DOHH2 (cell line): ENCODE results near the gene VPS51.

Experiments
- H3F3A ChIP-seq: fragments of 200-600 bp; sonication (generic), shearing (Covaris generic); 2 replicates; pipeline ENCODE4 v1.6.0; 2016; ENCODE audit warnings: antibody characterized with exemption, mild to moderate bottlenecking; ENCODE audit not compliant: control insufficient read depth, insufficient read depth
- H3K27ac ChIP-seq: fragments of 200-600 bp; sonication (generic); 2 replicates; pipeline ENCODE4 v1.5.1; 2014; ENCODE audit warnings: low read depth, mild to moderate bottlenecking, low read length, moderate library complexity
- H3K27me3 ChIP-seq: fragments of 200-600 bp; sonication (generic); 2 replicates; pipeline ENCODE4 v1.6.1; 2014; ENCODE audit warnings: mild to moderate bottlenecking, low read length, mixed read lengths; ENCODE audit not compliant: control insufficient read depth
- H3K36me3 ChIP-seq: fragments of 200-600 bp; sonication (generic); 2 replicates; pipeline ENCODE4 v1.6.1; 2014; ENCODE audit warnings: mild to moderate bottlenecking, low read length, moderate library complexity, mixed read lengths; ENCODE audit not compliant: control insufficient read depth
- H3K4me1 ChIP-seq: fragments of 200-600 bp; sonication (generic); 2 replicates; pipeline ENCODE4 v1.6.1; 2014; ENCODE audit warnings: mild to moderate bottlenecking, low read length, mixed read lengths; ENCODE audit not compliant: control insufficient read depth
- H3K4me2 ChIP-seq: fragments of 200-600 bp; sonication (generic); 2 replicates; pipeline ENCODE4 v1.6.0; 2014; ENCODE audit warnings: mild to moderate bottlenecking, low read length, moderate library complexity
- H3K4me3 ChIP-seq: fragments of 200-600 bp; sonication (generic); 2 replicates; pipeline ENCODE4 v1.5.1; 2014; ENCODE audit warnings: mild to moderate bottlenecking, low read length, mixed read lengths
- H3K79me2 ChIP-seq: fragments of 200-600 bp; sonication (generic); 2 replicates; pipeline ENCODE4 v1.6.1; 2014; ENCODE audit warnings: mild to moderate bottlenecking, low read length, mixed read lengths; ENCODE audit not compliant: control insufficient read depth
- H3K9me2 ChIP-seq: fragments of 200-600 bp; sonication (generic); replicated peaks from 2 replicates; pipeline ENCODE4 v1.6.1; 2014; ENCODE audit warnings: mild to moderate bottlenecking, low read length, mixed read lengths; ENCODE audit not compliant: control insufficient read depth
- H3K9me3 ChIP-seq: fragments of 200-600 bp; sonication (generic); 2 replicates; pipeline ENCODE4 v1.6.1; 2014; ENCODE audit warnings: antibody characterized with exemption, low read length, mixed read lengths; ENCODE audit not compliant: control insufficient read depth, insufficient read depth
- H4K20me1 ChIP-seq: fragments of 200-600 bp; sonication (generic); 2 replicates; pipeline ENCODE4 v1.6.0; 2014; ENCODE audit warnings: low read depth, mild to moderate bottlenecking, antibody characterized with exemption, low read length, moderate library complexity; ENCODE audit not compliant: control insufficient read depth, insufficient read depth
- EZH2phosphoT487 ChIP-seq: fragments of 200-600 bp; sonication (generic); IDR thresholded peaks from 2 replicates; pipeline ENCODE4 v1.6.1; 2017; ENCODE audit warnings: borderline replicate concordance, mild to moderate bottlenecking, antibody characterized with exemption, low read length, moderate library complexity, mixed read lengths
- TF ChIP-seq, protein P1 (sequence below): fragments of 200-600 bp; sonication (generic); IDR thresholded peaks from one replicate; pipeline ENCODE4 v1.5.1; 2014; ENCODE audit warnings: antibody characterized with exemption, mild to moderate bottlenecking, low read depth, low read length; ENCODE audit not compliant: poor library complexity, severe bottlenecking

The VPS51 gene

DNA sequence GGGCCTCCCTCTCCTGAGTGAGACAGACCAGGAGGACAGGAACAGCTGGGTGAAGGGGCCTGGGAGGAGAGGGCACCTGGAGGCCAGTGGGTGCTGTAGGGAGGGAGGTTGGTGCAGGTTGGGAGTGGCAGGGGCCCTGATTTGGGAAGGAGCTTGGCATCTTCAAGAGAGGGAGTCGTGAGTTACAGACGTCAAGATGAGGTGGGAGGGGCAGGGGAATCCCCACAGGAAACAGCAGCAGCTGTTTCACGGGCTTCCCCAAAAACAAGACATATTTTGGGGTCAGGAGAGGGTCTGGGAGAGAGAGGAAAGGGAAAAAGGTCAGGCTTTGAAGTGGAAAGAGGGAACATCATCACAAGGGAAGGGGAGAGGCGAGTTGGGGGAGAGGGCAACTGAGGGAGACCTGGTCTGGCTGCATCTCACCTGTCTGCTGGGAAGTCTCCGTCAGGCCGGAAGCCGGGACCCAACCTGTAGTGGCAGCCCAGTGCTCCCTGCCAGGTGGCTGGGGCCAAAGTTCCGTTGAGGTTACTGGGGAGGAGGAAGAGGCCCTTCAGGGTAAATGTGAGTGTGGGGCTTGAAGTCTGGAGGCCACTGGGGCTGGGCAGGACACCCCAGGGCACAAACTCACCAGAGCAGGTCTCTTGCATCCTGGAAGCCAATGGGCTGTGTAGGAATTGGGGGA, 42.0 kb upstream of the VPS51 start:
- no peaks in the 10 kb centered on the region for H3K9me2 ChIP-seq
- TF ChIP-seq, protein P1, sequence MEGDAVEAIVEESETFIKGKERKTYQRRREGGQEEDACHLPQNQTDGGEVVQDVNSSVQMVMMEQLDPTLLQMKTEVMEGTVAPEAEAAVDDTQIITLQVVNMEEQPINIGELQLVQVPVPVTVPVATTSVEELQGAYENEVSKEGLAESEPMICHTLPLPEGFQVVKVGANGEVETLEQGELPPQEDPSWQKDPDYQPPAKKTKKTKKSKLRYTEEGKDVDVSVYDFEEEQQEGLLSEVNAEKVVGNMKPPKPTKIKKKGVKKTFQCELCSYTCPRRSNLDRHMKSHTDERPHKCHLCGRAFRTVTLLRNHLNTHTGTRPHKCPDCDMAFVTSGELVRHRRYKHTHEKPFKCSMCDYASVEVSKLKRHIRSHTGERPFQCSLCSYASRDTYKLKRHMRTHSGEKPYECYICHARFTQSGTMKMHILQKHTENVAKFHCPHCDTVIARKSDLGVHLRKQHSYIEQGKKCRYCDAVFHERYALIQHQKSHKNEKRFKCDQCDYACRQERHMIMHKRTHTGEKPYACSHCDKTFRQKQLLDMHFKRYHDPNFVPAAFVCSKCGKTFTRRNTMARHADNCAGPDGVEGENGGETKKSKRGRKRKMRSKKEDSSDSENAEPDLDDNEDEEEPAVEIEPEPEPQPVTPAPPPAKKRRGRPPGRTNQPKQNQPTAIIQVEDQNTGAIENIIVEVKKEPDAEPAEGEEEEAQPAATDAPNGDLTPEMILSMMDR, result no peak
- TF ChIP-seq EZH2phosphoT487, result no peak
- H3K79me2 ChIP-seq, result no peaks in the 10 kb centered on the region
- H3K27me3 ChIP-seq, result no peaks in the 10 kb centered on the region
- no peaks in the 10 kb centered on the region for H4K20me1 ChIP-seq
- H3K27ac ChIP-seq, result no peak overlapping the region
- H3K4me1 ChIP-seq, result peaks cover 24% of the 10 kb centered on the region
- H3K36me3 ChIP-seq, result no peaks in the 10 kb centered on the region
- no peaks in the 10 kb centered on the region for H3K9me3 ChIP-seq
- peak overlapping the region; percentile 60 for H3K4me2 ChIP-seq
- H3K4me3 ChIP-seq, result peak overlapping the region; percentile 38
- no peaks in the 10 kb centered on the region for H3F3A ChIP-seq

- no peak for TF ChIP-seq EZH2phosphoT487
- TF ChIP-seq, protein P1, result no peak
- Histone ChIP-seq H3K27ac (no peak overlapping the region), H3K4me3 (no peak overlapping the region), H3K36me3 (no peaks in the 10 kb centered on the region), H3K4me2 (no peak overlapping the region), H4K20me1 (no peaks in the 10 kb centered on the region), H3K9me3 (no peaks in the 10 kb centered on the region), H3K4me1 (peaks cover 30% of the 10 kb centered on the region), H3F3A (no peaks in the 10 kb centered on the region), H3K79me2 (no peaks in the 10 kb centered on the region), H3K27me3 (no peaks in the 10 kb centered on the region; the same call in 1 of the 2 replicates), H3K9me2 (no peaks in the 10 kb centered on the region)
Measured at GRCh38 chr11:65055538-65055937, 40.5 kb upstream of the VPS51 start.

- TF ChIP-seq, protein P1, result no peak
- no peak for TF ChIP-seq EZH2phosphoT487
- Histone ChIP-seq H3K36me3 (no peaks in the 10 kb centered on the region), H3K79me2 (no peaks in the 10 kb centered on the region), H3K4me1 (peaks cover 36% of the 10 kb centered on the region), H3K27ac (no peak overlapping the region), H3K27me3 (no peaks in the 10 kb centered on the region; the same call in 1 of the 2 replicates), H3K9me2 (no peaks in the 10 kb centered on the region), H3K9me3 (no peaks in the 10 kb centered on the region), H3F3A (no peaks in the 10 kb centered on the region), H4K20me1 (no peaks in the 10 kb centered on the region), H3K4me3 (no peak overlapping the region), H3K4me2 (no peak overlapping the region)
Measured at GRCh38 chr11:65056999-65057398, 39.0 kb upstream of the VPS51 start.
